HG03460 (cell line): ENCODE results near the gene CAB39.

Experiments
- ATAC-seq: cut with Tn5 transposase; IDR thresholded peaks from one replicate; pipeline ENCODE4 v1.9.1; 2021; ENCODE audit not compliant: unreplicated experiment

Gene CAB39

GRCh38 chr2:230712443-230713330 lies at the start of gene CAB39:
CAB39 (plus strand) TSS chr2:230712842; CDS start chr2:230760002, 47,160 bp downstream.
- ATAC-seq: peak; percentile 79

- ATAC-seq: no peak
These were observed 48.5 kb upstream of the CAB39 start for GRCh38 chr2:230664128-230664527.

- ATAC-seq: no peak
These were observed 47.8 kb upstream of the CAB39 start for GRCh38 chr2:230664844-230665243.

GRCh38 chr2:230665263-230665691 lies 47.4 kb upstream of the CAB39 start:
- no peak for ATAC-seq

- ATAC-seq: no peak
These were observed 46.2 kb upstream of the CAB39 start for GRCh38 chr2:230666446-230666845.

- ATAC-seq: no peak
These were observed 45.5 kb upstream of the CAB39 start for GRCh38 chr2:230666885-230667712.

- ATAC-seq: peak; percentile 57
These were observed 44.3 kb upstream of the CAB39 start for GRCh38 chr2:230668184-230668938.

GRCh38 chr2:230668939-230669303 lies 43.7 kb upstream of the CAB39 start:
- ATAC-seq: peak; percentile 32

GRCh38 chr2:230669386-230669950 lies 43.2 kb upstream of the CAB39 start:
- ATAC-seq: no peak

GRCh38 chr2:230671117-230671516 lies 41.5 kb upstream of the CAB39 start:
- peak; percentile 29 for ATAC-seq

GRCh38 chr2:230672836-230673235 lies 39.8 kb upstream of the CAB39 start:
- no peak for ATAC-seq

- no peak for ATAC-seq
These were observed 38.2 kb upstream of the CAB39 start for GRCh38 chr2:230674401-230674800.

GRCh38 chr2:230674966-230675672 lies 37.5 kb upstream of the CAB39 start:
- ATAC-seq: no peak

- ATAC-seq: no peak
These were observed 36.1 kb upstream of the CAB39 start for GRCh38 chr2:230676546-230676945.

- no peak for ATAC-seq
These were observed 35.3 kb upstream of the CAB39 start for GRCh38 chr2:230677201-230677946.

GRCh38 chr2:230678018-230678417 lies 34.6 kb upstream of the CAB39 start:
- no peak for ATAC-seq

GRCh38 chr2:230678451-230678850 lies 34.2 kb upstream of the CAB39 start:
- ATAC-seq: no peak

GRCh38 chr2:230680463-230681170 lies 32.0 kb upstream of the CAB39 start:
- no peak for ATAC-seq

GRCh38 chr2:230681171-230681545 lies 31.5 kb upstream of the CAB39 start:
- no peak for ATAC-seq
